ENCODE results near the gene TMEM245.

GRCh38 chr9:109141375-109141774 is 21.6 kb upstream of the TMEM245 start:
- TF ChIP-seq CTCF (IDR thresholded peaks at IDR 0.05 in 4 of 5, conservative IDR thresholded peaks at IDR 0.05 in 1 of 5) (no peak), POLR2A (IDR thresholded peaks at IDR 0.05) (no peak)

All from gastrocnemius medialis (tissue), 4 donors.